HCT116 (cell line): Measurements from ENCODE around the gene GCDH. TPM values are rescaled to one million over a fixed set of nuclear protein-coding genes. Genes with fewer than 3 reads are reported as not detected.

ENCODE experiments used
- ATAC-seq: fragments of 200-7000 bp; cut with Tn5 transposase; 2 replicates; pipeline ENCODE4 v1.9.1; 2020; ENCODE audit warnings: mild to moderate bottlenecking, moderate library complexity
- BruUV-seq: library from RNA; stranded (reverse); fragments of 400-500 nt; replicated peaks from 2 replicates; lab custom pipeline; 2021; lab: Mats Ljungman, UMichigan
- CTCF ChIA-PET: fragments of 300-600 bp; sonication (Branson Sonifier 250); formaldehyde crosslinking; loops from one replicate; lab custom pipeline; 2021; ENCODE audit warnings: antibody characterized with exemption; lab: Charles Lee
- POLR2A ChIA-PET: fragments of 300-600, 350-600 bp; sonication (Branson Sonifier 250); formaldehyde crosslinking; loops from one replicate; lab custom pipeline; 2021; ENCODE audit warnings: antibody characterized with exemption; lab: Charles Lee
- RAD21 ChIA-PET, 2 experiments: fragments of 300-600 bp; sonication (Branson Sonifier 250); formaldehyde crosslinking; loops; one replicate each; lab custom pipeline; 2023; ENCODE audit warnings: low total read pairs in 2 of 2; ENCODE audit not compliant: uncharacterized antibody in 2 of 2, unreplicated experiment in 2 of 2, low non-redundant PET in 1 of 2; lab: Charles Lee
- DNase-seq: peaks from one replicate; pipeline ENCODE4 v3.0.0-alpha.2; 2010; ENCODE audit warnings: low read depth, low spot score
- H2AFZ ChIP-seq: fragments of 200-600 bp; shearing (Covaris generic), sonication (generic); 2 replicates; pipeline ENCODE4 v1.6.1; 2017; ENCODE audit warnings: low read depth, mixed run types, mixed read lengths, antibody characterized with exemption, low read length; ENCODE audit not compliant: poor library complexity, severe bottlenecking
- H3K27ac ChIP-seq: 2 replicates; pipeline ENCODE4 v1.5.1; 2012; ENCODE audit warnings: low read depth, low read length
- H3K27me3 ChIP-seq: fragments of 200-600 bp; sonication (generic); 2 replicates; pipeline ENCODE4 v1.6.1; 2016; ENCODE audit warnings: mixed run types, low read length, mixed read lengths; ENCODE audit not compliant: insufficient read depth
- H3K36me3 ChIP-seq, 2 experiments: fragments of 200-500 bp in 1 of 2; fragments of 200-600 bp in 1 of 2; sonication (Bioruptor generic) in 1 of 2; sonication (generic) in 1 of 2; 2 replicates each; pipeline versions ENCODE4 v1.5.1 to v1.6.1; 2014 to 2016; ENCODE audit warnings: low read length in 2 of 2, inconsistent platforms in 1 of 2, mixed read lengths in 1 of 2, mixed run types in 1 of 2; ENCODE audit not compliant: insufficient read depth in 2 of 2, control insufficient read depth in 1 of 2
- H3K4me1 ChIP-seq, 2 experiments: fragments of 200-600 bp in 1 of 2; sonication (generic) in 1 of 2; 2 replicates each; pipeline versions ENCODE4 v1.5.1 to v1.6.1; 2012 to 2017; ENCODE audit warnings: low read length in 2 of 2, inconsistent platforms in 1 of 2, mild to moderate bottlenecking in 1 of 2, mixed read lengths in 1 of 2, mixed run types in 1 of 2, moderate library complexity in 1 of 2; ENCODE audit not compliant: insufficient read depth in 2 of 2, control insufficient read depth in 1 of 2
- H3K4me2 ChIP-seq: fragments of 200-600 bp; sonication (generic); 2 replicates; pipeline ENCODE4 v1.6.1; 2017; ENCODE audit warnings: mixed run types, low read length, mixed read lengths
- H3K4me3 ChIP-seq, 2 experiments: fragments of 200-600 bp in 1 of 2; sonication (generic) in 1 of 2; replicated peaks in 1 of 2; 2 replicates each; pipeline ENCODE4 v1.5.1; 2011 to 2016; ENCODE audit warnings: low read length in 2 of 2, control low read depth in 1 of 2, low read depth in 1 of 2, mild to moderate bottlenecking in 1 of 2, mixed read lengths in 1 of 2, mixed run types in 1 of 2
- H3K79me2 ChIP-seq: fragments of 200-600 bp; sonication (generic); 2 replicates; pipeline ENCODE4 v1.6.1; 2017; ENCODE audit warnings: mild to moderate bottlenecking, mixed run types, low read length, moderate library complexity, mixed read lengths; ENCODE audit not compliant: insufficient read depth
- H3K9ac ChIP-seq: fragments of 200-600 bp; sonication (generic); 2 replicates; pipeline ENCODE4 v1.6.1; 2016; ENCODE audit warnings: low read length, mixed read lengths
- H3K9me2 ChIP-seq: fragments of 200-600 bp; sonication (generic), shearing (Covaris generic); 2 replicates; pipeline ENCODE4 v1.6.1; 2017; ENCODE audit warnings: mixed run types, mild to moderate bottlenecking, moderate library complexity; ENCODE audit not compliant: insufficient read depth
- H3K9me3 ChIP-seq, 2 experiments: fragments of 200-500 bp in 1 of 2; fragments of 200-600 bp in 1 of 2; sonication (Bioruptor generic) in 1 of 2; sonication (generic) in 1 of 2; 2 replicates each; pipeline ENCODE4 v1.6.1; 2014 to 2017; ENCODE audit warnings: low read length in 2 of 2, mixed read lengths in 2 of 2, inconsistent platforms in 1 of 2, low read depth in 1 of 2, mild to moderate bottlenecking in 1 of 2, mixed run types in 1 of 2, moderate library complexity in 1 of 2; ENCODE audit not compliant: control insufficient read depth in 1 of 2, insufficient read depth in 1 of 2
- H4K20me1 ChIP-seq: fragments of 200-600 bp; sonication (generic), shearing (Covaris generic); 2 replicates; pipeline ENCODE4 v1.6.1; 2017; ENCODE audit warnings: mixed run types, mild to moderate bottlenecking, moderate library complexity; ENCODE audit not compliant: insufficient read depth
- CBX3 ChIP-seq: IDR thresholded peaks from 2 replicates; pipeline ENCODE4 v1.6.1; 2012; ENCODE audit warnings: low read depth
- JUND ChIP-seq: IDR thresholded peaks from 2 replicates; pipeline ENCODE4 v1.6.1; 2012
- POLR2A ChIP-seq: IDR thresholded peaks from 2 replicates; pipeline ENCODE4 v1.7.0; 2011; ENCODE audit warnings: borderline replicate concordance; ENCODE audit not compliant: insufficient read depth, insufficient read length; ENCODE audit errors: extremely low read depth
- POLR2AphosphoS5 ChIP-seq: IDR thresholded peaks from 2 replicates; pipeline ENCODE4 v1.6.1; 2011; ENCODE audit warnings: mild to moderate bottlenecking, low read depth, low read length, moderate library complexity
- SIN3A ChIP-seq: IDR thresholded peaks from 2 replicates; pipeline ENCODE4 v1.6.1; 2012; ENCODE audit warnings: low read depth
- YY1 ChIP-seq: IDR thresholded peaks from 2 replicates; pipeline ENCODE4 v1.6.1; 2011; ENCODE audit warnings: low read length, low read depth, moderate library complexity, mild to moderate bottlenecking; ENCODE audit not compliant: insufficient replicate concordance; ENCODE audit errors: extremely low read depth
- intact Hi-C: fragments of 100-400 bp; cut with micrococcal nuclease; formaldehyde crosslinking; loops from 2 replicates; pipeline ENCODE4 v1.10.0; 2022
- total RNA-seq: library from RNA; stranded (reverse); gene quantifications from one replicate; pipeline ENCODE4 v1.2.1, GENCODE V29; 2021; ENCODE audit not compliant: unreplicated experiment
- TF ChIP-seq, protein P1 (sequence below): IDR thresholded peaks from 2 replicates; pipeline ENCODE4 v1.6.1; 2012
- TF ChIP-seq, protein P2 (sequence below): IDR thresholded peaks from 2 replicates; pipeline ENCODE4 v1.6.1; 2011; ENCODE audit warnings: mild to moderate bottlenecking, low read length, moderate library complexity; ENCODE audit not compliant: insufficient replicate concordance; ENCODE audit errors: extremely low read depth

The GCDH gene
- total RNA-seq, 1 experiment from 2014 or later, result 23.2 TPM

DNA sequence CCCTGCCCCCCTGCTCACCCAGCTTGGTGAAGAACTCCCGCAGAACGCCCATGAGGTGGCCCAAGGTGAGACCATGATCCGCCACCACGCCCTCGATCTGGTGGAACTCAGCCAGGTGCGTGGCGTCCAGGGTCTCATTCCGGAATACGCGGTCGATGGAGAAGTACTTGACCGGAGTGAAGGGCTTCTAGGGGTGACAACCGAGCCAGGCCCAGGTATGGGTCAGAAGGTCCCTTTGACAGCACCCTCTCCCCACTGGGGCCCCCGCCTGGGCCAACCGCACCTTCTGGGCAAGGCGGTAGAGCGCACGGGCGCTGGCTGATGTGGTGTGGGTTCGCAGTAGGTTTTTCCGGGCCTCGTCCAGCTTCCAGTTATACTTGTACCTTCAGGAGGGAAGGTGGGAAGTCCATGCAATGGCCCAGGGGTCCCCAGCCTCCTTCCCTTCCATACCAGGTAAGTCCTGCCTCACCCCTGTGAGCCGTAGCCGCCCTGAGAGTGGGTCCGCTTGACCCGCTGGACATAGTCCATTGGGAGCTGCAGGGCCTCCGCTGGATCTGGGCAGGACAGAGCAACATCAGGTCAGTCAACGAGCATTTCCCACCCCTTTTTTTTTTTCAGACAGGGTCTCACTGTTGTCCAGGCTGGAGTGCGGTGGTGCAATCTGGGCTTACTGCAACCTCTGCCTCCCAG, 33.8 kb downstream of the GCDH start (continued):
- TF ChIP-seq SIN3A, result no peak
- no peak for TF ChIP-seq POLR2AphosphoS5
- no peak for TF ChIP-seq YY1
- TF ChIP-seq, all 23 proteins: peak for 0

DNA sequence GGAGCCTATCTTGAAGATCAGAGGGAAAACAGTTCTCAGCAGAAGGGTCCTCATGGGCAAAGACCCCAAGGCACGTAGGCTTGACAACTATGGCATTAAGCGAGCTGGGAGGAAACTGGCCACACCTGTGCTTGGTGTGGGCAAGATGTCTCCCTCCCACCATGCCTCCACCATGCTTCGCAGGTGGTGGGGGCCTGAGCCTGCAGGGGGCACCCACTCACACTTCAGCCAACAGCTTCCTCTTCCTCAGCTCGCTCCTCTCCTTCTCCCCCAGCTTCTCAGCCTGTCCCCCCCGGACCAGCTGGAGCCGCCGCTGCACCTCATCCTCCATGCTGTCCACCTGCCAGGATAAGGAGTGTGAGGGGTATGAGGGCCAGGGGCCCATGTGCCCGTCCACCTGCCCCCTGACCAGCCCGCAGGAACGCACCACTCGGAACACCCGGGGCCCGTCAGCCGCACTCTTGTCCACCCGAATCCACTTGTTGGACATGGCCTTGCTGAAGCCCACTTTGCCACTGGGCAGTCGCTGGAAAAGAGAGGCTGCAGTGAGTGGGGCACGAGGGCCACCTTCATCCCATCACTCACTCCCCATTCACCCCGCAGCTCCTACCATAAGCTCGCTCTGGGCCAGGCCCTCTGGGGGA, 39.2 kb downstream of the GCDH start:
- Histone ChIP-seq H3K36me3 (peaks cover 34 to 45% of the 10 kb centered on the region in 2 experiments), H3K4me2 (no peak overlapping the region)
- RAD21 ChIA-PET, result no interaction called here

More for the DNA sequence above, 39.2 kb downstream of the GCDH start:
- Histone ChIP-seq H3K9me3 (no peaks in the 10 kb centered on the region), H3K27me3 (no peaks in the 10 kb centered on the region), H2AFZ (no peak overlapping the region), H4K20me1 (no peaks in the 10 kb centered on the region), H3K4me3 (no peak overlapping the region), H3K79me2 (peaks cover 49% of the 10 kb centered on the region), H3K27ac (no peak overlapping the region), H3K9ac (no peak overlapping the region), H3K4me1 (peaks cover 4 to 15% of the 10 kb centered on the region in 2 experiments), H3K9me2 (no peaks in the 10 kb centered on the region)
- no peak for TF ChIP-seq CBX3
- no peak for TF ChIP-seq JUND
- TF ChIP-seq, protein P1, sequence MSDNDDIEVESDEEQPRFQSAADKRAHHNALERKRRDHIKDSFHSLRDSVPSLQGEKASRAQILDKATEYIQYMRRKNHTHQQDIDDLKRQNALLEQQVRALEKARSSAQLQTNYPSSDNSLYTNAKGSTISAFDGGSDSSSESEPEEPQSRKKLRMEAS, result no peak
- no peak for TF ChIP-seq YY1
- TF ChIP-seq, protein P2, sequence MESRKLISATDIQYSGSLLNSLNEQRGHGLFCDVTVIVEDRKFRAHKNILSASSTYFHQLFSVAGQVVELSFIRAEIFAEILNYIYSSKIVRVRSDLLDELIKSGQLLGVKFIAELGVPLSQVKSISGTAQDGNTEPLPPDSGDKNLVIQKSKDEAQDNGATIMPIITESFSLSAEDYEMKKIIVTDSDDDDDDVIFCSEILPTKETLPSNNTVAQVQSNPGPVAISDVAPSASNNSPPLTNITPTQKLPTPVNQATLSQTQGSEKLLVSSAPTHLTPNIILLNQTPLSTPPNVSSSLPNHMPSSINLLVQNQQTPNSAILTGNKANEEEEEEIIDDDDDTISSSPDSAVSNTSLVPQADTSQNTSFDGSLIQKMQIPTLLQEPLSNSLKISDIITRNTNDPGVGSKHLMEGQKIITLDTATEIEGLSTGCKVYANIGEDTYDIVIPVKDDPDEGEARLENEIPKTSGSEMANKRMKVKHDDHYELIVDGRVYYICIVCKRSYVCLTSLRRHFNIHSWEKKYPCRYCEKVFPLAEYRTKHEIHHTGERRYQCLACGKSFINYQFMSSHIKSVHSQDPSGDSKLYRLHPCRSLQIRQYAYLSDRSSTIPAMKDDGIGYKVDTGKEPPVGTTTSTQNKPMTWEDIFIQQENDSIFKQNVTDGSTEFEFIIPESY, result no peak
- no peak for TF ChIP-seq POLR2A
- no TSS peak for BruUV-seq
- intact Hi-C loops, result no loop called here
- ATAC-seq, result no peak
- DNase-seq, result no peak
- ChIA-PET CTCF (no interaction called here), POLR2A (no interaction called here)
